HG02623 (cell line): ENCODE results near the gene NDUFA11.

Experiments
- ATAC-seq: cut with Tn5 transposase; IDR thresholded peaks from one replicate; pipeline ENCODE4 v1.9.1; 2021; ENCODE audit warnings: moderate library complexity; ENCODE audit not compliant: unreplicated experiment

Gene NDUFA11

DNA sequence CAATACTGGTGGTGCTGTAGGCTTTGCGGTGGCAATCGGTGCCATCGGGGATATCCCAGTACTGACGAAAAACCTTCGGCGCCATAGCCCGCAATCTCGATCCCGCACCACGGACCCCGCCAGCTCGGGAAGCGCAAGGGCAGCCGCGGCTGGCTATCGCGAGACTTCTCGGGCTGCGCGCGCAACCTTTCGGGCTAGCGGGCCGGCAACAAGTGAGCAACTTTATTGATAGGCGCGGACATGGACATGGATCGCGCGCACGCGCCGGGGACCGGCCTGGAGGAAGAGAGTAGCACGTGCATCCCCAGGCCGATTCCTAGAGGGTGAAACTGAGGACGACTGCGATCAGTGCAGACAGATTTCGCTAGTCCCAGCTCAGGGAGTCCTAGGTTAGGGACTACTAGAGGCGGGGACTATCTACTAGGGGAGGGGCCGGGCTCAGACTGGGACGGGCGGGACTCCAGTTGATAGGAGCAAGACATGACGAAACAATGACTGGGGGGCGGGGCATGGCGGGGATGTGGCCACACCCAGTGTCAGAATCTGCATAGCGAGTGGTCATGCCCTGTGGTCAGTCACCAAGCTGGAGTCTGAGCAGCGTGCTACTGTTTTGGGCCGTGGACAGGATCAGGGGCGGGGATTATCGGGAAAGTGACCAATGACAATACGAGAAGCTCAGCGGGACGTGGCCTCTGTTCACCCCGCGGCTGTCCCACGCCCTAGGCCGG is at the start of gene NDUFA11:
NDUFA11 (minus strand) TSS at position 167 of the 728 bp plus-strand sequence; CDS start at position 85, 82 bp downstream.
- peak; percentile 32 for ATAC-seq

DNA sequence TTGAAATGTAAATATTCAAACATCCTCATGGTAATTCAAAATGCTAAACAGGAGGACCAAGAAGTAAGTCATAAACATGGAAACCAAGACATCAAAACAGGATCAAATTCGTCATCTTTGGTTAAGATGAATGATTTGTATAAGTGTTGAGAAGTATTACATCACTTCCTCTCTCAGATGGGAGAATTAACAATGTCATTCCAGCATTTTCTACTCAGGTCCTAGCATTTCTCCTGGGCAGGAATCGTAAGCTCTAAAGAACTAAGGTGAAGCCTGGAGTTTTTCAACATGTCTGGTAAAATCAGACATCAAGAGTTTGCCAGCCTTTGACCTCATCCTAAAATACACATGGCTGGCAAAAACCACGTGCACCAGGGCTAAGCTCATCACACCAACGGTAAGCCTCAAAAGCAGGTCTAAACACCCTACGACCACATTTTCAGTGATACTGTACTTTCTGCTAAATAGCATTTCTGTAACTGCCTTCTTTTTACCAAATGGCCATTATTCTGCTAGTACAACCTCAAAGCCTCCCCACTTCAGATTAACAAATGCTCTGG is 49.5 kb upstream of the NDUFA11 start:
- no peak for ATAC-seq

DNA sequence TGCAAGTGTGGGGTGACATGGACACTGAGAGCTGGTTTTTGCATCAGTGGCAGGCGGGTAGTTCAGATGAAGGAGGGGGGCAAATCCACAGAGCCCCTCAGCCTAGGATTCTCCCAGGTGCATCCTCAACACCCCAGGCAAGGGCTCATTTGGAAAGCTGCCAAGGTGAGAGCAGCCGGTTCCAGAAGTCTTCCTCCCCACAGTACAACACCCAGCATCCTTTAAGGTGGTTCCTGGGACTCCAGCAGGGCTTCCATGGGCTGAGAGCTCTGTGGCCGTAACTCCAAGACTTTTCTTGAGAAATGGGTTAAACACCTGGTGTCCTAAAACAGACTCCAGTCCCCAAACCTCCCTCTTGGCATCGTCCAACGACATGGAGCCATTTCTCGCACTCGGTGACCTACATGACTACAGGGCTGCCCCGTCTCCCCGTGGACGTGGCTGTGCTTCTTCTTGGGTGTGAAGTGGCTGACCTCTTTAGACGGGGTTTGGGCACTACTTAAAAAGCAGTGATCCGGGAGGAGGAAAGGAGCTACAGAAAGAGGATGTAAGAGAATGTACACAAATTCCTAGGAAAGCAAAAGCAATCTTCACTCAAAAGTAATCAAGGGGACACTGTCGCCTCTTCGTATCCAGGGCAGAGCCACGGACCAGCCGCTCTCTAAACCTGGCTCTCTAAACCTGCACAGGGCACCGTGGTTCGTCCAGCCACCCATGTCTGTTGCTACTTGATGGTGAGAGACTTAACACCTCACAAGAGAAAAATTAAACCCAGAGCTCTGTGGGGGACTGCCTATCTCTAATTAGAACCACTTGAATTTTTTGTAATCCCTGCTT is 48.8 kb upstream of the NDUFA11 start:
- no peak for ATAC-seq

DNA sequence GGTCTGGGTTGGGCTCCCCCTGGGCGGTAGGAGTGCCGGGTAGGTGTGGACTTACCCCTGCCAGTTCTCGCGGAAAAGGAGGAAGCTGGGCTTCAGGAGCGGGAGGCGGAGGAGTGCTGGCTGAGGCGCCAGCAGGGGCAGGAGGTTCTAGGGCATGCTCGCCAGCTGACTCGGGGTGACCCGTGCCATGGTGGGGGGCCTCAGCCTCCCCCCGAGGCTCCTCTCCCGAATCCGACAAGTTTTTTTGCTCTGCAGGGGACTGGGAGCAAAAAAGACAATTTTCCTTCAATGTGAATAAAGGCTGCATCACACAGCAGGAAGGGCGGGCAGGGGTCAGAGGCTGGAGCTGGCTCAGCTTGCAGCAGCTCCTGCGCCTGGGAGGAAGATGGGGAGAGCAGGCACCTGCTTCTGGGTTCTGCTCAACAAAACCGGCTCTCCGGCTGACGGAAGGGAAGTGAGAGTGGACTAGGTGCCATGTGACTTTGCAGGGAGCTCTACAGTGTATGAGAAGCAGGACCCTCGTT is 47.8 kb upstream of the NDUFA11 start:
- no peak for ATAC-seq

DNA sequence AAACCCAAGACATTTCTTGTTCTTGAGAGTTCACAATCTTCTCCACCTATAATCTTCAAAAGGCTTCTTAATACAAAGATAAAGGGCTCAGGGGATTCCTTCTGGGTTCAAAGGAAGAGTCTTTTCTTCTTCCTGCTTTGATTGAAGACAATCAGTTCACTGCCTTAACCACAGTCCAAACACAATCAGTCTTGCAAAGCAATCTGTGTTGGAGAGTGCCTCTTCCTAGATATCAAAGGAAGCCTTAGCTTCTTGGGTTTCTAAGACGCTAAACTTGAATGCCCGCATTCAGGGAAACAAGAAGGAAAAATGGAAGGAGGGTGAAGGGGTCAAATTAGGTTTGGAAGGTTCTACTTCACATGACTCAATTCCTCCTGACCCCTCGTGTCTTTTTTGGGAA is 47.2 kb upstream of the NDUFA11 start:
- ATAC-seq, result no peak

DNA sequence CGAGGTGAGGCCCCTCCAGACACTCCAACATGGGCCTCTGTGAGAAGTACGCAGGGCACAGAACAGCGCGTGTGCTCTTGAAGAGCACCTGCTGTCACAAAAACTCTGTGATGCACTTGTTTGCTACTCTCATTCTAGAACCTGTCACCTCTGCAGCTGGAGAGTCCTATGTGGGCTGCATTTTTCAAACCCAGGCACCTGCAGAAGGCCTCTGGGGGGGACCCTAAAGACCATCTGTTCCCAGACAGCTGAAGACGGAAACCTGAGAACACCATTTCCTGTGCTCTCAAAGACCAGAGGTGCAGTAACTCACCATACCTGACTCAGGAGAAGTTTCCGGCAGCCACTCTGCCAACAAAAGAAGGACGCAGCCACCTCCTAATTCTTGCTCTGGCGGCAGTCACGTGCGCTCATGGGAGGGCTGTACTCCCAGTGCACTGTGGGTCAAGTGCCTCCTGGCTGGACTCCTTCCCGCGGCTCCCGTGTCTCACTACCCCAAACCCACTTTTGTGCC is 46.3 kb upstream of the NDUFA11 start:
- no peak for ATAC-seq

DNA sequence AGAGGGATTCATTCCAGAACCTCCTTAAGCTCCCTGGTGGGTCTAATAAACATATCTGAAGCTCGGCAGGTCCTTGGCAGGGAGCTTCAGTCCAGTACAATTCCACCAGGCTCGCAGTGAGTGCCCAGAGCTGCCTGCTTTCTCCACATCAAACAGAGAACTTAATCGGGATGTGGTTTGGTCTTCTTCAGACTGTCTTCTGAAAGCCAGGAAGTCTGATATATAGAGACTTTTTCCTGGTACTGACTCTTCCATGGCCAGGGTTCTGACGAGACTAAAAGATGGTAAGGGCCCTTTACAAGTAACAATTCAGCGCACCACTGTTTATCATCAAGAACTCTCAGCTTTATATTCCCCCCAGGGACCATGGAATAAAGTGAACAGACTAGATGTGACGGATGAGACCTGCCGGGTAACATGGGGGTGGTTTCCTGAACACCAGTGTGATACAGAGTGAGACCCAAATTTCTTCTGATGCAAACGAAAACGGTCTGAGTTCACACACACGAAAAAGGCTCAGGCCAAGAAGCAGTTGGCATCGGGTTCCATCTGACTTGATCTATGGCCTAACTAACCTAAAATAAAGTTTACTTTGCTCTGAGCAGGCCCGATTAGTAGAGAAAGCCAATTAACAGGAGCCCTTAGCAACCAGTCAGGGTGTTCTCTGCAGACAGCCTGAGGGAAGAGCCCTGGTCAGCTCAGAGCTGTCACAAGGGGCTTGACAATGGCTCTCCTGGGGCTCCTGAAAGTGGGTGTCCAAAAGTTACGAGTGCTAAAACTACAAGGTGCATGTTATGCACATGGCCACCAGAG is 45.4 kb upstream of the NDUFA11 start:
- no peak for ATAC-seq

DNA sequence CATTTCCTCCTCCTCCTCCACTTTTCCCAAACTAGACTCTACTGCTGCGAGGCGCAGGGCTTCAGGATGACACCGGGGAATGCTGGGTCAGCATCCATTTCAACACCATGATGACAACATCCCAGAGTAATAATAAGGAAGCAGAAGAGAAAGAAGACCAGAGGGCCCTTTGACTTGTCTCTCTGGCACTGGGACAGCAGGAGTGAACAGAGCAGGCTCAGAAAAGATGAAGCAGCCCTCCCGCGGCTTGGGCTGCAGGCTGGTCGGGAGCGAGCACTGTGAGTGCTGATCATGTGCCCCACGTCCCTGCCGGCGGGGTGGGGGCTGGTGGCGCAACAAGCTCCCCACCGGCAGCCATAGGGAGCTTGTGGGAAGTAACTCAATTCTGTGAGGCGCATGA is 43.8 kb upstream of the NDUFA11 start:
- ATAC-seq, result no peak

DNA sequence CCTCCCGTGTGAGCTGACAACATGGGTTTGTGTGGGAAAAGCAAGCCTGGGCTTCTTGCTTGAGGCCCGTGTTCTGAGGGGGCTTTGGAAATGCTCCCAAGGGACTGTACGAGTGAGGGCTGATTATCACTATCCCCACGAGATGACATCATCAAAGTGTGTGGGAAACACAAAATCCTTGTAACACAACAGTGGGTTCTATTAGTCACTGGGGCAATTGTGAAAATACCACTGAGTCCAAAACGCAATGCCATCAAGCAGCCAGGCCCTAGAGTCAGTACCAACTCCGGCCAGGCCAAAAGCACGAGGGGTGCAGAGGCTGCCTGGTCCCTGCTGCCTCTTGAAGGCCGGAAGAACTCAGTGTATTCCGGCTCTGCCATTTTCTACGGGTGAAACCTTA is 40.0 kb upstream of the NDUFA11 start:
- no peak for ATAC-seq

DNA sequence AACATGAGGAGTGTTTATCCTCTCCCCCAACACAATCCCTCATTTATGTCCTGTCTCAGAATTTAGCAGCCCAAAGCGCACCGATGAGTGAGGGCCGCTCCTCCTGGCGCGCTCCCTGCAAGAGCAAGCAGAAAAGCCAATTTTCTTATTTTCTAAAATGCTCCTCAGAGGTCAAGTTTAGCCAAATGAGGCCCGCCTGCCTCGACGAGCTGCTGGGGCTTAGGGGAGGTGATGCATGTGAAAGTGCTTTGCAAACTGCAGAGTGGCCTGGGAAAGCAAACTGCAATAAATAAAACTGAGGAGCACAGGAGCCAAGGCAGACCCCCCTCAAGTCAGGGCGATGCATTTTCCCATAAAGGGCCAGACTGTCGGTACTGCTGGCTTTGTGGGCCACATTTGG is 39.5 kb upstream of the NDUFA11 start:
- ATAC-seq, result no peak

DNA sequence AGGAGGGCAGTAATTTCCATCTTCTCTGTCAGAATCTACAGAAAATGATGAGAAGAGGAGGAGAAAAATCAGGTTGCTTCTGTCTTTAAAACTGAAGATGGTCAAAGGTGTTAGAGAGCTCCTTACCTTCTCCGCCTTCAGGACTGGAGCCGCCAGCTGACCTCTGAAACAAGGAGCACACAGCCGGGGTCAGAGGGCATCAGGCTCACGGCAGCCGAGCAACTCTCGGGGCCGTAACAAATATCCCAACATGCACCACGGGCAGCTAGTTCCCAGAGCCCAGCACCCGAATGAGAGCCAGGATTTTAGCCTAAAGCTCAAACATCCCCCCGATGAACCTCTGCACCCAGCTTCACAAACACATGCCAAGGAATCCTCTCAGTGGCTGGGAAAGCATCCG is 38.1 kb upstream of the NDUFA11 start:
- no peak for ATAC-seq

DNA sequence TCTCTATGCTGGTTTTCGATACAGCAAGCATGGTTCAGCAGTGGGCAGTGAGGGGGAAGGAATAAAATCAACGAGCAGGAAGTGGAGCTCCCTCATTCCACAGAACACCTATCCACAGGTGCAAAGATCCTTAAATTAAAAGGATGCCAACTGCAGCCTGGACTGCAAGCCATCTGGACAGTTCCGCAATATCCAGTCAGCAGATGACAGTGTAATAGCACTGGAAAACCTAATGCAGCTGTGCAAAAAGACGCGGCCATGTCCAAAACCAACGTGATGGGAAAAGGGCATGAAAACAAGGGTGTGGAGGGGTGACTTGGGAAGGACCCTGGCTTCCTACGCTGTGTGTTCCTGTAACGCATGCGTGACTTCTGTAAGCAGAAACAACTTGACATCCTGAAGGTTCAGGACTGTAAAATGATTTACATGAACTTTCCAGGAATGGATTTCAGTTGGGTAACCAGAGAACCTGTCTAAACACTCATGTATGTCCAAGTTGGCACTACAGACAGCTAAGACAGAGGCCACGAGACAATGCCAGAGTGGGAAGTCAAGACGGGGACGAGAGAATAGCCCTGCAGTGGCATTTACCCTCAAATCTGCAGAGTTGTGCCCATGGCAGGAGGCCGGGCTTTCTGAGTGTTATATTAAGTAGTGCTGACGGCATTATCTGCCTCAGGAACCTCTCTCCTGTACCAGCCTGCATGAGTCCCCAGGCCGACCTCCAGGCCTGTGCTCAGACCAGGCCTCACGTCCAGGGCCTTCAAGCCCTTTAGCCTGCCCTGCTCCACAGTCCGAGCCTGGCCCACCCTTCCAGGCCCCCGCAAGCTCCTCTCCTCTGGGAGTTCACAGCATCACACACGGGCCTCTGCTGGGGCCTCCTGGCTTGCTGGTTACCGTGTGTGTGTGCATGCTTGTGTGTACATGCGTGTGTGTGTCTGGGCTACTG is 36.9 kb upstream of the NDUFA11 start:
- no peak for ATAC-seq

DNA sequence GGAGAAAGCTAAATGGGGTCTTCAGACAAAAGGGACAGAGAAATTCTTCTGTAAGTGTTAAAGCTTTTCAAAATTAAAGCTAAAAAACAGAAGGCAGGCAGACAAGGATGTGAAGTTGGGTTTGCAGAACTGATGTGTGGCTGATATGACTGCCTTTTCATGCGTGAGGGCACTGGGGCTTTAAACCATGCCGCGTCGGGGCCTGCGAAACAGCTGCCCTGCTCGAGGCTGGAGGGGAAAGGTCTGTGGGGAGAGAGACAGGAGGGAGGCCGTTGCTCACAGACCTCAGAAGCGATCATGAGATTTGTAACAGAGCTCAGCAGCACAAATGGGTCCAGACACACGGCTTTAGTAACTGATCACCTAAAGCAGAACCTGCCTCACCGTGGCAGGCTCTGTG is 34.0 kb upstream of the NDUFA11 start:
- ATAC-seq, result no peak

DNA sequence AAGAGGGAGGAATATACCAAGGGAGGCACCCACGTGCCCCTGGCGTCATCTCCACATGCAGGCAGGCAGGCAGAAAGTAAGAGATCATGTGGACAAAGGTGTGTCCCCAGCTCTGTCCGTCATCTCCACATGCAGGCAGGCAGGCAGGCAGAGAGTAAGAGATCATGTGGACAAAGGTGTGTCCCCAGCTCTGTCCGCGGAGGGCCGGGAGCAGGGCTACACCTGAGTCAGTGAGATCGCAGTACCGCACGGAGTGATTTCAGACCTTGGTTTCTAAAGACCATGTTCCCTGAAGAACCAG is 32.7 kb upstream of the NDUFA11 start:
- no peak for ATAC-seq

DNA sequence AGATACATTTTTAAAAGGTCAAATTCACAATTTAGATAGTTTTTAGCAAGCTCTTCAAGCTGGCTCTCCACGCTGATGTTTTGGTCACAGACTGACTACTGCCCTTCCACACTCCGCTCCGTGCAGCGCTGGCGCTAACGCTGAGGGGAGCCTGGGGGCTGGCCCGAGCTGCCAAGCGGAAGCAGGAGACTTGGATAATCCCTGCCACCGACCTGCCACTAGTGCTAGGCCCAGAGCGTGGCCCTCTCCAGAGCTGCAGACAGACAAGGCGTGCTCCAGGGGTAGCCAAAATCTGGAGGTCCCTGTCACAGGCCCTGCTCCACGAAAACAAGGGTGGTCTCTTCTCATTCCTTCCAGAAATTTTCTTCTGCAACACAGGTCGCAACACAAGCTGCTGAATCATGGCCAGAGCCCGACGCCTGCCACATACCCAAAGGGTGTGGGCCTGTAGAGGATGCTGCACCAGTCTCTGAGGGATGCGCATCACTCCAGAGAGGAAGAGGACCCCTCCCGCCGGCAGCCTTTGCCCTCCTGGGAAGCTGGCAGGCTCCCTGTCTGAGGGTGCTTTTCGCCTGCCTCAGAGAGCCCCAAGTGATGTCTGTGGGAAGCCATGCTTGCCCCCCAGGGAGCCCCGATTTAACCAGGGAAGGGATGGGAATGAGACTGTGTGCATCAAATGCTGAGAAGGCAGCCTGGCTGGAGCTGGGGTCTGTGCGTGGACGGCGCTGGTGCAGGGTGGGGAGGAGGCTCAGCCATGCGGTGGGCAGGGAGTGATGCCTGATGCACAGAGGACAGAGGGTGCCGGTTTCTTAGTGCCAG is 32.1 kb upstream of the NDUFA11 start:
- ATAC-seq, result no peak

DNA sequence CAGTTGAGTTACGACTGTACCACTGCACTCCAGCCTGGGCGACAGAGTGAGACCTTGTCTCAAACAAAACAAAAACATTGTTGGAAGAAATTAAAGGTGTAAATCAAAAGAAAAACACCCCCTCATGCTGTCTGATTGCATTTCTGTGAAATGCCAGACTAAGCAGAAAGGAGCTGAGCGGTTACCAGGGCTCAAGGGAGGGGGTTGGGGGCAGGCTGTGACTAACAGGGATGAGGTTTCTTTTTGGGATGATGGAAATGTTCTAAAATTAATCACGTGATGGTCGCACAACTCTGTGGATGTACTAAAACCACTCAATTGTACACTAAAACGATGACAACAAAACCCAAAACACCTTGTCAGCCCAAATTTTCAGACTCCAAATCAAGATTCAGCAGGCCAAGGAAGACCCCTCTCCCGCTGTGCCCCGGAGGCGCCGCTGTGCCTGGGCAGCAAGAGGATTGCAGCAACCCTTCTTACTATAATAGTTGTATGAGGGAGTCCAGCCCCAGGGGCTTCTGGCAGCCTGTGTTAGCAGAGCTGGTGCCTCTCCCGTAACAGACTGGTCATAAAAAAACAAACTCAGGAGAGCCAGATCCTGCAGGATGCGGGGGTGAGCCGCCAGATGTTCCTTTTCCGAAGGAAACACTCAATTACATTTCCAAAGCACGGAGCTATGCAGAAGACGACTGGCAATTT is 31.3 kb upstream of the NDUFA11 start:
- ATAC-seq, result no peak

DNA sequence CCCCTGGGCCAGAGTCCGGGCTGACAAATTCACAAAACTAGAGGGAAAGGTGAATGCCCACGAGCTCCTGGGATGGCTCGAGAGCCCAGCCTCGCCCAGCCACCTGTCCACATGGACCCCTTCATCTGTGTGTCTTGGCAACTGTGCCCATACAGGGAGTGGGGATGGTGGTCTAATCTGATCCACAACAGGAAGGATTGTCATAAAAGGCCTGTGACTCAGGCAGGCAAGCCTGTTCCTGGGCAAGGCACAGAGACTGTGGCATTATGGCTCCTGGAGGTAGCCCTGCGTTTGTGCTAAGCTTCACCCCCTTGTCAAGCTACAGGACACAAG is 30.4 kb upstream of the NDUFA11 start:
- no peak for ATAC-seq

DNA sequence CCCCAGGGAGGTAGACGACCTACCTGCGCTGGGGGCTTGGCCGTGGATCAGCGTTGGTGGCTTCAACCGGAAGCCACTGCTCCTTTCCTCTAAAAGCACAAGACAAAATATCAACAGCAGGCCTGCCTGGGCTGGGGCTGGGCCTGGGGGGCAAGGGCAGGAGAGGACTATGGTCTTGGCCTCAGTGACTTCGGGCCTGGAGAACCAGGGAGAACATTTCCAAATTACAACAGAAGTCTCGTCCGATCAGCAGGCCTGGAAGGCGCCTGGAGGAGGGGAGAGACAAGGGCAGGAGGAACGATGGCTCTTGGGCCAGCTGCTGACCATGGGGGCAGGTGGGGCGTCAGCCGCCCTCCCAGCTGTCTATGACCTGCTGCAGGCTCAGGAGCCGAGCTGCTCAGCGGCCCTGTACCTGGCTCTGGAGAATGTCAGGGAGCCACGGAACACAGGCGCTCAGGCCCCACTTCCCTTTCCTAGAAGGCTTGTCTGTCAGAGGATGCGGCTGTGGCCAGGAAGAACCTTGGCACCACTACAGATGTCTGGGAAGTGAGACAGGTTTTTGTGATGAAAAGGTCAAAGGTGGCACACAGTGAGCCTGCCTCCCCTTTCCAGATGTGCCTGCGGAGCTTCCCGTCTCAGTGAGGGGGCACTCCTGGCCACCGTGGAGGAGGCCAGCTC is 29.9 kb upstream of the NDUFA11 start:
- ATAC-seq, result no peak
